ENCODE results near the gene EPX. TPM values are rescaled to one million over a fixed set of nuclear protein-coding genes. Genes with fewer than 3 reads are reported as not detected.

EPX gene
- total RNA-seq, 1 experiment from 2014 or later = not detected

DNA sequence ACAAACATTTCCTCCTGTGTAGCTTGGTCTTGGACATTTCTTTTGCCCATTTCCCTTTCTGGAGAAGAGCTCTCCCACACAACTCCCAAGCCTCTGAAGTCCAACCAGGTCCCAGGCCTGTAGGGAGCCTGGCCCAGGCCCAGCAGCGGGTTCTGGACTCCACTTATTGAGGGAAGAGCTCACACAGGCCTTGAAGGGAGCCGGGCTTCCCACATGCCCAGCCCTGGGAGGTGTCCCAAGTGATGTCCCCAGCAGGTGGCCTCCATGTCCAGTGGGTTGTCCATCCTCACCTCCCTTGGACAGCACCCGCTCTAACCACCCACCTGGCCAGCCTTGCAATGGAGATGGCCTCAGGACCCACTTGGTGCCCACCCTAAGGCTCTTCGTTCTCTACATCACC is 5.9 kb upstream of the EPX start:
- no peak for DNase-seq (ENCODE audit: low spot score)

DNA sequence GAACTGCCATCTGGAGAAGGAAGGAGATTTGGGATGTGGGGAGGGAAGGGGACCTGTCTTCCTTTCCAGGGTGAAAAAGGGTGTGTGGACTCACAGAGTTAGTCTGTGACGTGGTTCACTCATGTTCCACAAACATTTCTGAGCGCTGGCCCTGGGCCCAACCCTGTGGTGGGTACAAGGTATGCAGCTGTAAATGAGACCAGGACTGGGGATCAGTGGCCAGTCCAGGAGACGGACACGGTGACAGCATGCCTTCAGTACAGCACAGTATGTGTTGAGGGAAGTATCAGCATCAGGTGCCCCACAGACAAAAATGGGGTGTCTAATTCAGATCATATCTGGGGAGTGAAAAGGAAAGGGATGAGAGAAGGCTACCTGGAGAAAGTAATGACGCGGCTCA is 5.5 kb upstream of the EPX start:
- DNase-seq (ENCODE audit: low spot score) = no peak

- DNase-seq (ENCODE audit: low spot score) = no peak
These were observed 4.9 kb upstream of the EPX start for GRCh38 chr17:58187675-58188074.

DNA sequence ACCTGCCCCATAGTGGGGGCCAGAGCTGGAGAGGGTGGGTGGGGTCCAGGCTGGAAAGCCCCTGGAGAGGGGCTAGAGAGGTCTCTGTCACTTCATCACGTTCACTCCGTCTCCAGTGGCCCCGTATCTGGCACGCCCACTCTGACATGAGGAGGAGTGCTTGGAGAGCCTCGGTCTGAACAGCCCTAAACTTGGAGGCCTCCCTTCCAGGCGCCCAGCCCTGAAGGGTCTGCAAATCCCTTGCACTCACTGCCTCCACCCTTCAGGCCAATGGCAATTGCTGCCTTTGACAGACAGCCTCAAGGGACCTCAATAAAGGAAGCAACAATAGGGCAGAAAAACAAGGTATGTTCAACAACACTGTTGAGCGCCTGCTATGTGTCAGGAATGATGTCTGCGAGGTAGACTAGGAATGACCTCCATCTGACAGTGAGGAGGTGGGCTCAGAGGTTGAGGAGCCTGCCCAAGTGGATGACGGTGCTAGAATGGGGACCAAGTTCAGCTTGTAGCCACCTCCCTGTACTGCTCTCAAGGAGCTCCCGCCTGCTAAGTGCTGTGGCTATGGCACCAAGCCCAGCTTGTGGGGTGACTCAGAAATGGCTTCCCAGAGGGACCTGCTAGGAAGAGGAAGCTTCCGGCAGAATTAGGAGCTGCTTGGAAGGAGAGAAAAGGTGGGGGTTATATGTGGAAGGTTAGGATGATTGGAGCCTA is 2.9 kb upstream of the EPX start:
- DNase-seq (ENCODE audit: low spot score) = peak; percentile 36

- no peak for DNase-seq (ENCODE audit: low spot score)
These were observed 1.2 kb upstream of the EPX start for GRCh38 chr17:58191241-58191896.

- no peak for DNase-seq (ENCODE audit: low spot score)
These were observed 1.2 kb downstream of the EPX start for GRCh38 chr17:58193641-58194255.

DNA sequence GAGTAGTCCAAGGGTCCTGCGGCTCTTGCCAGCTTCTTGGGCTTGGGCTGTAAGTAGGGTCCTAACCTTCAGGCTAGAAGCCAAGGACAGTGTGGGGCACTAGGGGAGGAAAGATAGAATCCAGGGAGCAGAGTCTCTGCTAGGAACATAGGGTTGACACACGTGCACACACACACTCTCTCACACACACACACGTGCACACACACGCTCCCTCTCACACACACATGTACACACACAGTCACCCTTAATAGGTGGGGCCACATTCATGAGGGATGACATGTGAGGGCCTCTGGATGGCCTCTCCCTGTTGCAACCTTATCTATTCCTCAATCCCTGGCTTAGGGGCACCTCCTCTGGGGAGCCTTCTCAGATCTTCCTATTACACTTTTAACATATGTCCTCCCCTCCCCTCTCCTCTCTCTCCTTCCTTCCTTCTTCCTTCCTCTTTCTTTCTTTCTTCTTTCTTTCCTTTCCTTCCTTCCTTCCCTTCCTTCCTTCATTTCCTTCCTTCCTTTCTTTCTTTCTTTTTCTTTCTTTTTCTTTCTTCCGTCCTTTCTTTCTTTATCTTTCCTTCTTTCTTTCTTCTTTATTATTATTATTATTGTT is 3.1 kb downstream of the EPX start:
- DNase-seq (ENCODE audit: low spot score) = no peak

- no peak for DNase-seq (ENCODE audit: low spot score)
These were observed 4.1 kb downstream of the EPX start for GRCh38 chr17:58196610-58197009.

- peak; percentile 69 for DNase-seq (ENCODE audit: low spot score)
These were observed 7.6 kb downstream of the EPX start for GRCh38 chr17:58200024-58200633.

DNA sequence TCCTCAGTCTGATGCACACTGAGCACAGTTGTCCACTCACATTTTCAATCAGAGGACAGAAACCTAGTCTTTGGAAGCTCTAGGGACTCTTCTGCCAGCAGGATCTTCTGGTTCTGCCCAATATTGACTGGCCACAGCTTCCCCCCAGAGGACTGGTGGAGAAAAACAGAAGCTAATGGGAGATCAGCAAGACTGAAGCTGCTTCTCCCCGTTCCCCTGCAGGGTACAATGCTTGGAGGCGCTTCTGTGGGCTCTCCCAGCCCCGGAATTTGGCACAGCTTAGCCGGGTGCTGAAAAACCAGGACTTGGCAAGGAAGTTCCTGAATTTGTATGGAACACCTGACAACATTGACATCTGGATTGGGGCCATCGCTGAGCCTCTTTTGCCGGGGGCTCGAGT is 10.3 kb downstream of the EPX start:
- no peak for DNase-seq (ENCODE audit: low spot score)

GRCh38 chr17:58204796-58205195 is 12.3 kb downstream of the EPX start:
- no peak for DNase-seq (ENCODE audit: low spot score)

DNA sequence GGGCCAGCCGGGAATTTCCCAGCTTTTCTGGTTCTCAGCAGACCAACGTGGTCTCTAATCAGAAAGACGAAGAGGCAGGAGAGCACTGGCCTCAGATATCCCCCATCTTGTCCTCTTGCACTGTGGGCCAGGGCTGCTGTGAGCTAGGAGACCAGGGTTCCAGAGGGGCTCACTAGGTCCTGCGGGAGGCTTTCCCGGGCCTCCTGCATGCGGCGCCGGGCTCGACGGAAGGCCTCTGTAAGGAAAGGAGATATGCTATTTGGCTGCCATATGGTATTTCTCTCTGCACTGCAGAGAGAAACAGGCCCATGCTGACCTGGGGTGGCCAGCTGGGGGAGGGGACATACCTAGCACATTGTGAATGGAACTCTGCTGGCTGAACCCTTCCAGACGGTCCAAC is 13.4 kb downstream of the EPX start:
- DNase-seq (ENCODE audit: low spot score) = no peak

DNA sequence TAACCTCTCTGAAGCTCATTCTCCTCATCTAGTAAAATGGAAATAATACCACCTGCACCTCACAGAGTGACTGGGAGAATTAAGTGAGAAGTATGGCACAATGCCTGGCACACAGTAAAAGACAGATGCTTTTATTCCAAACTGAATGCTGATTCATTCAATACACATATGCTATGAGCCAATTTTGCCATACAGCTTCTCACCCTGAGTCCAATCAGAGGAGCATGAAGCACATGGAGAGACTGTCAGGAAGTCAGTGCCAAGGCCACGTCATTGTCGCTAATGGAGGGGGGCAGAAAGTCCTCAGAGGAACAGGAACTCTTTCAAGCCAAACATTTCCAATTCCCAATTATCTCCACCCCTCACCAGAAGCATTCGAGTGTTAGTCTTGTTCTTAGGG is 14.9 kb downstream of the EPX start:
- no peak for DNase-seq (ENCODE audit: low spot score)

DNA sequence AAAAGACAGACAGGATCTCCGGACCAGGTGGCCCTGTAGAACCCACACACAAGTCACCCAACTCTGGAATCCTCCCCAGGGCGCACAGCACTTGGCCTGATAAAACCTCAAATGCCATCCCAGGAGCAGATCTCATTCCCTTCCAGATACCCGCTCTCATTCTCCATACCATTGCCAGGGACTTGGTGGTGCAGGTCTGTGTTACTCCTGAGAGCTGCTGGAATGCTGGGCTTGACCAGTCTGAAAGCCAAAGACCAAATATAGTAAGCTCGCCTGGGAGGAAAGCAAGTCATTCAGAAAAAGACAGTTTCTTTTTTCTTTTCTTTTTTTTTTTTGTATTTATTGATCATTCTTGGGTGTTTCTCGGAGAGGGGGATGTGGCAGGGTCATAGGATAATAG is 15.8 kb downstream of the EPX start:
- DNase-seq (ENCODE audit: low spot score) = no peak

GRCh38 chr17:58210922-58211321 is 18.4 kb downstream of the EPX start:
- peak; percentile 19 for DNase-seq (ENCODE audit: low spot score)

DNA sequence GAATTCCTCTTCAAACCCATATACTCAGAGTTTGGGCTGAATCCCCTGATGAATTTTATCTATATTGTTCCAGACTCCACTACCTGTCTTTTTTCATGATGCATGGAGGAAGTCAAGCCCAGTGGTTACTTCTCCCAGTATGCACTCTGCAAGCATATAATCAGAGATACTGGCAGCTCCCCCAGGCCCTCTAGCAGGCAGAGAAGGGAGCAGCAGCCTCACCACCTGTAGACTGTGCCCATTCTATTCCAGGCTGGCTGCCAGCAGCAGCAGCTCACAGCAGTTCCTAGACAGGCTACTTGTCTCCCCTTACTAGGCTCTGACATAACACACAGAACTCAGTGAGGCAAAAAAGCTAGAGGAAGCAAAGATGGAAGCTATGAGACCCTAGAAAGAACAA is 23.2 kb downstream of the EPX start:
- DNase-seq (ENCODE audit: low spot score) = peak; percentile 34

DNA sequence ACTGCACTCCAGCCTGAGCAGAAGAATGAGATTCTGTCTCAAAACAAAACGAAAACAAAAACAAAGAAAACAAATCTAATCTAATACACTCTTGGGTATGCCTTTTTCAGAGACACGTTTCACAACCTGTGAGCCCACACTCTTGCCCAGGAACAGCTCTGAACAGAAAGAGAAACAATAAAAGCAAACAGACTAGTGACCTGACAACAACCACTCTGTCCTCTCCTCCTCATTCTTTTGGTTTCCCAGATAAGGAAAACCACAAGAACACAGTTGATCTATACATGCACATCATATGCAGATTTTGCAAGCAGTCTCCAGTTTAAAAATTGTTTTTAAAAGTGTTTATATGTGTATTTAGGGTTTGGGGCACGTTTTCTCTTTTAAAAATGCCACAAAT is 25.2 kb downstream of the EPX start:
- DNase-seq (ENCODE audit: low spot score) = no peak

GRCh38 chr17:58219007-58219788 is 26.7 kb downstream of the EPX start, which contains the start of gene MKS1:
MKS1 (minus strand) TSS chr17:58219255; CDS start chr17:58219230, 25 bp downstream.
- DNase-seq (ENCODE audit: low spot score) = peak; percentile 94

GRCh38 chr17:58219789-58220183 is 27.3 kb downstream of the EPX start:
- DNase-seq (ENCODE audit: low spot score) = no peak

GRCh38 chr17:58224315-58224714 is 31.8 kb downstream of the EPX start:
- DNase-seq (ENCODE audit: low spot score) = no peak

- DNase-seq (ENCODE audit: low spot score) = no peak
These were observed 35.2 kb downstream of the EPX start for GRCh38 chr17:58227733-58228132.

Measured in HT-29 (cell line).